ENCODE measurements around the gene ATP6V0A4.
"Not testable (repeated sequence)": the region's sequence is repeated elsewhere in the genome, so short reads cannot be mapped to it uniquely, and the experiment has no call there.

Gene ATP6V0A4

DNA sequence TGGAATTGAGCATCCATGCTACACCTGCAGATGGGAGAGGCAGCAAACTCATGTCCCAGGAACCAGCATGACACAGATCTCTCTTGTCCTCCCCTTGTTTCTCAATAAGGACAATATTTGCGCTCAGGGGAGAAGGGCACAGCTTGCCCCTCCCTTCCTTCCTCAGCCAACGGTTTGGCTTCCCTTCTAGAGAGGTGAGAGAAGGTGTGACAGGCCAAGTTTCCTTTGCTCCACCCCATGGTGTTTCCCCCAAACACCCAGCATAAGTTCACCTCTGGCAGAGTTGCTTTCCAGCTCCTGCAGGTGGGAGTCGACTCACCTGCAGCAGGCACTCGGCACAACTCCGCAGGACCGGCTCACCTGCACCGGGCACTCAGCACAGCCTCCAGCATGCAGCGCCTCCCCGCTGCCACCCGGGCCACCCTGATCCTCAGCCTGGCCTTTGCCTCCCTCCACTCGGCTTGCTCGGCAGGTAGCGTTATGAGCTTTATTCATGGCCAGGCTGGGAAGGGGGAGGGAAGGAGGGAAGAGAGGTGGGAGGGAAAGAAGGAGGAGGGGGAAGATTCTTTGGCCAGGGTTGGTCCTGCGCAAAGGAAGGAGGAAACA is at the start of gene ATP6V0A4, which contains the start of gene TMEM213:
TSS of gene ATP6V0A4 (minus strand) at position 482 of the 606 bp plus-strand sequence. CDS start 26,949 bp downstream, outside the sequence.
TSS of gene TMEM213 (plus strand) at position 280 of the 606 bp plus-strand sequence. CDS start at position 391, 111 bp downstream.
- in situ Hi-C loops (cut with MboI; ENCODE audit: low sequenced_read_pairs) = no loop called here

DNA sequence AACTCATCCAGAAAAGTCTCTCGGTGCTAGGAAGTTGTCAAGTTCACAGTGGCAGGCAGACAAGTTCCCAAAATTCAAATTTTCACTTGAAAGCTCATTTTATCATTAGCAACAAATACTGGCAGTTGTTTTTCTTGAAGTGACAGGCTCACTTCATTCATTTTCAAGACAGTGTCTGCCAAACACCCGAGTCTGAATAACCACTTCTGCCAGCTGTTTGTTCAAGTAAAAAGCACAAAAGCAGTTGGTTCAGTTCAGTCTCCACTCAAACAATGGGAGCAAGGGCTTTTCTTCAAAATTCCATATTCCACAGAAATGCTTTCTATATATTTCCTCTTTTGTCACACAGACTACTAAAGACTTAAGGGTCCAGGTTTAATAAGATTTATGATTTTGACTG is 47.7 kb upstream of the ATP6V0A4 start:
- in situ Hi-C loops (cut with MboI; ENCODE audit: low sequenced_read_pairs) = no loop called here

DNA sequence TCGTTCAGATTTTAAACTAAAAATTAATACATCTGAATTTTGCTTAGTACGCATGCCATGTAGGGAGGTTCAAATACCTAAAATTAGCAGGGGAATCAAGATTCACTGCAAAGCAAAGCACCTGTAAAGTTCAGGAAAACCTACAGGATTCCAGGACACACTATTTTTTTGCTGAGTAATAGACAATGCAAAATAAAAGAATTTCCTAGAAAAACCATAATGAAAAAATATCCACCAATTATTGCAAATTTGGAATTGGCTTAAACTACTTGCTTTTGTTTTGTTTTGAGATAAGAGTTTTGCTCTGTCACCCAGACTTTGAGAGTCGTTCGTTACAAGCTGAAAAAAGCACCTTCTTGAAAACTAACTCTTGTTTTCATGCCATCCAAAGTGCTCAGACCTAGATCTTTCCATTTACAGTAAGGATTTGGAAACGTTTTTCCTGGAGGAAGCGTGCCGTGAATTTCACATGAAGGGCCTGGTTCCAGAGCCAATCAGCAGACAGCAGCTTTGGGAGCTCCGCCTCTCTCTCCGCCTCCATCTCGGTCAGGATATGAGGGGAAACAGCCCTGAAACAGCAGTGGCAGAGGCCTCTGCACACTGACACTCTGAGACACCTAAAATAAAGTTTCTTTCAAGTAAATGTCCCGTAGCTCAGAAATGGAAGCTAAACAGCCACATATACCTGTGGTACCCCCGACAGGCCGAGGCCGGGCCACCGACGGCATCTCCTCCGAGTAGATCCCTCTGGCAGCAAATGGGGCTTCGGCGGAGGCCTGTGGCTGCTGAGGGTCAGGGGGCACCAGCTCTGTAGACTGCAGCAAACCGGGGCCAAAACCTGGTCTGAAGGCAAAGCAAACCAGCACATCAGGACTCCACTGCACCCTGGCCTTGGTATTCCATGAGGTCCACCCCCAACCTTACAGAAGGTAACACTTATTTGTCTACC is 45.9 kb upstream of the ATP6V0A4 start:
- in situ Hi-C loops (cut with MboI; ENCODE audit: low sequenced_read_pairs) = no loop called here

DNA sequence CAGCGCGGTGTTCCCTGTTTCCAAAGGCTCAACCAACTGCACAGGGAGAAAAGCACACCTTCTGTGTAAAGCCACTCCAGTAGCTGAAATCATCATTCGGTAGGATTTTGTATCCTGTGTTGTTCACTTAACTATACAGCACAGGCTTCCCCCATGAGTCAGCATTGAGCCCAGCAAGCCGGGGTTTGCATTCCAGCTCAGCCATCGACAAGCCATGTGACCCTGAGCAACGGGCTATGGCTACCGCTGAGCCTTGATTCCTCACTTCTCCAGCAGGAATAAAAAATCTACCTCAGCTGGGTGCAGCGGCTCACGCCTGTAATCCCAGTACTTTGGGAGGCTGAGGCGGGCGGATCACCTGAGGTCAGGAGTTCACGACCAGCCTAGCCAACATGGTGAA is 44.1 kb upstream of the ATP6V0A4 start:
- in situ Hi-C loops (cut with MboI; ENCODE audit: low sequenced_read_pairs) = no loop called here

DNA sequence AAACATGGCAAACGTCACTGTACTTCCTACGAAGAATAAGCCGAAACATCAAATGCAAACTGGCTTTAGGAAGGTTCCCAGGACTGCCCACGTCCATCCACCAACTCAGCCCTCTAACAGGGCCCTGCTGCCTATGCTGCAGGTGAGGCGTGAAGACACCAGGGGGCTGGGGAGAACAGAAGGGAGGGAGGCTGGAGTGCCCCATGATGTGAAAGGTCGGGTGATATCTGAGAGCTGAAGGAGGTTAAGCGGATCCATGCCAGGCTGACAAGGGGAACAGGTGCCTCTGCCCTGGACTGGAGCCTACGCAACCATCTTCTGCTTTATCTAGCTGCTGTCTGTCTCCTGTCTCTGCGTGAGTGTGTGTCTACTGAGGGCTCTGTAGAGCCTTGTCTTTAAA is 40.2 kb upstream of the ATP6V0A4 start:
- in situ Hi-C loops (cut with MboI; ENCODE audit: low sequenced_read_pairs) = no loop called here

DNA sequence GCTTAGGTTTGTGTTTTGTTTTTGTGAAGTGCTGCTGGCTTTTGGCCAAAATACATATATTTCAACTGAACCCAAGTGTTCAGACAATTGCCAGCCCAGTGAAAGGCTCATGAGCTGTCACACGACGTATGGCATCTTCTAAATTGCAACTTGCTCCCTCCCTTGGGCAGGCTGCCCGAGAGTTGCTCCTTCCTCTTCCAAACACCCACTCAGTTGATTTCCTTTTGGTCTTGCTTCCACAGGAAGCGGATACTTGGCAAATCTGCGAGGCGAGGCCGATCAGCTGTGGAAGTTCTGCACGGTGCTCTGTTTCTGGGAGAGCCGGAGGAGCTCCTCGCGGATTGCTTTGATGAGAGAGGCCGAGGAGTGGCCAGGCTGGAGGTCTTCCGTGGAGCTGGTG is 39.6 kb upstream of the ATP6V0A4 start:
- in situ Hi-C loops (cut with MboI; ENCODE audit: low sequenced_read_pairs) = no loop called here

DNA sequence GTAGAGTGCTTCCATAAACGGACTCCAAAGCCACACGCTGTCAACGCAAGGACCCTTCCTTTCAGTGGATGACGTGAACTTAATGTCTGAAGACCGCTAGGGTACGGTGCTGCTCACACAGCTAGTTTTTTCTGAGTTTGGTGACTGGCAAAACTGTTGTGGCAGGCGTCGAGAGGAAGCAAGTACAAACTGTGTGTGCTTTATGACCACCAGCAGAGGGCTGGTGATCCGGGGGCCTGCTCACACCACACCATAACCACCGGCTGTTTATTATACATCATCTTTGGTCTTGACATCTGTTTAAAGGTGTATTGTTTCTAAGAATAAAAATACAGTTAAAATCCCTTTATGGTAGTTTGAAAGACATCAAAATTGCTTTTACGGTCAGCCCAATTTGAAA is 37.1 kb upstream of the ATP6V0A4 start:
- in situ Hi-C loops (cut with MboI; ENCODE audit: low sequenced_read_pairs) = no loop called here

DNA sequence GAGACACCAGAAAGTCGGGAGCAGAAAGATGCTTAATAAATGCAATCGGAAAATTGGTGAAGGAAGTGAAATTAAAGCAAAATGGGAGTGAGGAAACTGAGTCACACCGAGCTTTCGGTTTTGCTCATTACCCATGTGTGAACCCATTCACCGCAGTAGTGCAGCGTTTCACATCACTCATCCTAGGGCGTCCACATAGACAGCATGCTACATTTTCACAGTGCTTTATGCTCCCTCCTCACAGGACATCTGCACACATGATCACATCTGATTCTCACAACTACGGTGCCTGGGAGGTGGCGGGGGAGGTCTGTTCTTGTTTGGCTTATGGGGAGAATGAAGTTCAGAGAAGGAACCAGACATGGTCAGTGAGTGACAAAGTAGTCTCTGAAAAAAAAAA is 36.6 kb upstream of the ATP6V0A4 start:
- in situ Hi-C loops (cut with MboI; ENCODE audit: low sequenced_read_pairs) = no loop called here

DNA sequence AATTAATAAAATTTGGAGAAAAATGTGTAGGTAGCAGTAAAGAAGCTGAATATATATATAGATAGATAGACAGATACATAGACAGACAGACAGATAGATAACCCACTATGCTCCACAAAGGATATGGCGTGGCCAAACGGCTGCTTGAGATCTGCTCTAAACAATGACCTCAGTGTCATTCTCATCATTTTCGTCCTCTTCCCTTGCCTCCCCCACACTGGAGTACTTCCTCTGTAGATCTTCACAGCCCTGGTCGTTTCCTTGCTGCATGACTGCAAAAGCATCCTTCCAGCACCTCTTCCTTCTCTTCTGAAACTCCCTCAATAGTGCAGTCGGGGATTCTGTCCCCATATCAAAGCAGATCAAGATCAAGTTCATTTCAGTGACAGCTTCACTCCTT is 35.6 kb upstream of the ATP6V0A4 start:
- in situ Hi-C loops (cut with MboI; ENCODE audit: low sequenced_read_pairs) = no loop called here

DNA sequence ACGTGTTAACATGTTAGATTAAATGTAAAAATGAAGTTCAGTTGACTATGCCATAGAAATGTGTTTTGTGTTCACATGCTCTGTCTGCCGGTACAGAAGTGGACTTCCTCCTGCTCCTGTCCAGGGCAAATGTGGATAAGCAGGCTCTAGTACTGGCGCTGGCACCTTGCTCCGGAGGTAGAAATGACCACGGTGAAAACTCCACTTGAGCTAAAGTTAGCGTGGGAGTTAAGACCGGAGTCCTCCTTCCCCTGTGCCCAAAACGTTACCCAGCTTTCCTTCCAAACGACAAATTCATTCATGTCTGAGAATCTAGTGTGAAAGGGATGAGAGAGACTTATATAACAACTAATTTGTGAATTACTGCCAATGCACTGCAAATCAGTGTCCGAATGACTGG is 35.0 kb upstream of the ATP6V0A4 start:
- in situ Hi-C loops (cut with MboI; ENCODE audit: low sequenced_read_pairs) = no loop called here

DNA sequence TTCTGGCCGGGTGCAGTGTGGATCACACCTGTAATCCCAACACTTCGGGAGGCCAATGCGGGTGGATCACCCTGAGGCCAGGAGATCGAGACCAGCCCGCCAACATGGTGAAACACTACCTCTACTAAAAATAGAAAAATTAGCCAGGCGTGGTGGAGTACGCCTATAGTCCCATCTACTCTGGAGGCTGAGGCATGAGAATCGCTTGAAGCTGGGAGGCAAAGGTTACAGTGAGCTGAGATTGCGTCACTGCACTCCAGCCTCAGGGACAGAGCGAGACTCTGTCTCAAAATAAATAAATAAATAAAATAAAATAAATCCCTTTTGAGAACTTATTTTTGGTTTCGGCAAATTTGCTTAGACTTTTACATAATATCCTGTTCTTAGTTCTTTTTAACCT is 31.3 kb upstream of the ATP6V0A4 start:
- in situ Hi-C loops (cut with MboI; ENCODE audit: low sequenced_read_pairs) = no loop called here

DNA sequence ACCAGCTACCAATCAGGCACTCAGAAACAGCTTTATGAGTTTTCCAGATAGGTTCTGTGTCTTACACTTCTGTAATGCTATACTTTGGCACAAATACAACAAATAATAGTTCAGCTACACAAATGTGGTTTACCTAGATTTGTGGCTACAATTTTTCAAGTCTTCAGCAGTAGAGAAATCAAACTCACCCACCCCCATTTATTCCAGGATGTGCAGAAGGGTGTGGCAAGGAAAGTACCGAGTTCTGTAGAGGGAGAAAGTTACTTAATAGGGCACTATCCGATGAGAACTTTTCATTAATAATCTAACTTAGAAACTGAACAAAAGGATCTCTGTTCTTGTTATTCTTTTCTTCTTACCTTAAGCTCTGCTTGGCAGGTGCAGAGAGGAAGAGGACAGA is 30.3 kb upstream of the ATP6V0A4 start:
- in situ Hi-C loops (cut with MboI; ENCODE audit: low sequenced_read_pairs) = no loop called here

DNA sequence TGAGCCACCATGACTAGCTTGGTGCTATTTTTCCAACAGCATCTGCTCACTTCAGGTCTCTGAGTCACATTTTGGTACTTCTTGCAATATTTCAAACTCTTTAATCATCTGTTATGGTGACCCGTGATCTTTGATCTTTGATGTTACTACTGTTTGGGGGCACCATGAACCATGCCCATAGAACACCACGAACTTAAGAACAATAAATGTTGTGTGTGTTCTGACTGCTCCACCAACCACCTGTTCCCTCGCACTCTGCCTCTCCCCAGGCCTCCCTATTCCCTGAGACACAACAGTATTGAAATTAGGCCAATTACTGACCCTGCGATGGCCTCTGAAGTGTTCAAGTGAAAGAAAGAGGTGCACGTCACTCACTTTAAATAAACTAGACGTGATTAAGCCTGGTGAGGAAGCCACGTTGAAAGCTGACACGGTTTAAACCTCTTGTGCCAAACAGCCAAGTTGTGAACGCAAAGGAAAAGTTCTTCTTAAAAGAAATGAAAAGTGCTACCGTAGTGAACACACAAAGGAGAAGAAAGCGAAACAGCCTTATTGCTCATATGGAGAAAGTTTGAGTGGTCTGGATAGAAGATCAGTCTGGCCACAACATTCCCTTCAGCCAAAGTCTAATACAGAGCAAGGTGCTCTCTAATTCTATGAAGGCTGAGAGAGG is 27.2 kb upstream of the ATP6V0A4 start:
- in situ Hi-C loops (cut with MboI; ENCODE audit: low sequenced_read_pairs) = no loop called here

DNA sequence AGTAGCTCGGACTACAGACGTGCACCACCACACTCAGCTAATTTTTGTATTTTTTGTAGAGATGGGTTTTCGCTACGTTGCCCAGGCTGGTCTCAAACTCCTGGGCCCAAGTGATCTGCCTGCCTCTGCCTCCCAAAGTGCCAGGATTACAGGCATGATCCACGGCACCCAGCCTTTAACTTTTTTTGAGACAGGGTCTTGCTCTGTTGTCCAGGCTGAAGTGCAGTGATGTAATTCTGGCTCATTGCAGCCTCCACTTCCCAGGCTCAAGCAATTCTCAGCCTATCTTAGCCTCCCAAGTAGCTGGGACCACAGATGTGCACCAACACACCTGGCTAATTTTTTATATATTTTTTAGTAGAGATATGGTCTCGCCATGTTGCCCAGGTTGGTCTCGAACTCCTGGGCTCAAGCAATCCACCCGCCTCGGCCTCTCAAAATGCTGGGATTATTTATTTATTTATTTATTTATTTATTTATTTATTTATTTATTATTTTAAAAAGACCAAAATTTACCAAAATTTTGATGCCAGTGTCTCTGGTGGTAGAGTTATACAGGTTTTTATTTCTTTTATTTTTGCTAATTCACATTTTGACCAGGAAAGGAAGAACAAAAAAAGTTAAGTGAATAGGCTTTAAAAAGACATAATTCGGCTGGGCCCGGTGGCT is 25.0 kb upstream of the ATP6V0A4 start:
- in situ Hi-C loops (cut with MboI; ENCODE audit: low sequenced_read_pairs) = no loop called here

DNA sequence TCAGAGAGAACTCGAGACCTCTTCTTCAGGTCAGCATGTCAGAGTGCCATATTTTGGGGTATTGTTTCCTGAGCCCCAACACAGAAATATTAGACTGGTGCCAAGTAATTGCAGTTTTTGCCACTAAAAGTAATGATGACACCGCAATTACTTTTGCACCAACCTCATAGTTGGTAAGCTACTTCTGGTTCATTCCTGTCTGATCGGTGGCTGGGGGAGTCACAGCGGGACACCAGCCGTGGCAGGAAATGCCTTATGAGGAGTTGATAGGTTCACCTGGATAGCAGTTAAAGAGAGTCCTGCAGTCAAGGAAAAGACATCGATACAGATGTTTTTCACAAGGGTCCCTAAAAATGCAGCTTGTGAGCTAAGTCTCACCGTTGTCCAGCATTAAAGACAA is 23.9 kb upstream of the ATP6V0A4 start:
- in situ Hi-C loops (cut with MboI; ENCODE audit: low sequenced_read_pairs) = no loop called here

DNA sequence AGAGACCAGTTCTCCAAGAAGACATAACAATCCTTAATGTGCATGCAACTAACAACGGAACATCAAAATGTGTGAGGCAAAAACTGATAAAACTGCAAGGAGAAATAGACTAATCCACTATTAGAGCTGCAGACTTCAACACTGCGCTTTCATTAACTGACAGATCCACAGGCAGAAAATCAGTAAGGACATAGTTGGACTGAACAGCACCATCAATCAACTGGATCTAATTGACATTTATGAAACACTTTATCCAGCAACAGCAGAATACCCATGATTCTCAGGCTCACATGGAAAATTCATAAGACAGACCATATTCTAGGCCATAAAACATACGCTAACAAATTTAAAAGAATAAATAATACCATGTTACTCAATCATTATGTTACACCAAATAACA is 21.6 kb upstream of the ATP6V0A4 start:
- in situ Hi-C loops (cut with MboI; ENCODE audit: low sequenced_read_pairs) = no loop called here

DNA sequence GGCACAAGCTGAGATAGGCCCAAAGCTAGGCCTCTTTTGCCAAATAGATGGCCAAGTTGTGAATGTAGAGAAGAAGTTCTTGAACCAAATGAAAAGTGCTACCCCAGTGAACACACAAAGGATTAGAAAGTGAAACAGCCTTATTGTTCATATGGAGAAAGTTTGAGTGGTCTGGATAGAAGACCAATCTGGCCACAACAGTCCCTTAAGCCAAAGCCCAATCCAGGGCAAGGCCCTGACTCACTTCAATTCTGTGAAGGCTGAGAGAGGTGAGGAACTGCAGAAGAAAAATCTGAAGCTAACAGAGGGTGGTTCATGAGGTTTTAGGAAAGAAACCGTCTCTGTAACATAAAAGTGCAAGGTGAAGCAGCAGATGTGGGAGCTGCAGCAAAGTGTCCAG is 18.7 kb upstream of the ATP6V0A4 start:
- in situ Hi-C loops (cut with MboI; ENCODE audit: low sequenced_read_pairs) = no loop called here

DNA sequence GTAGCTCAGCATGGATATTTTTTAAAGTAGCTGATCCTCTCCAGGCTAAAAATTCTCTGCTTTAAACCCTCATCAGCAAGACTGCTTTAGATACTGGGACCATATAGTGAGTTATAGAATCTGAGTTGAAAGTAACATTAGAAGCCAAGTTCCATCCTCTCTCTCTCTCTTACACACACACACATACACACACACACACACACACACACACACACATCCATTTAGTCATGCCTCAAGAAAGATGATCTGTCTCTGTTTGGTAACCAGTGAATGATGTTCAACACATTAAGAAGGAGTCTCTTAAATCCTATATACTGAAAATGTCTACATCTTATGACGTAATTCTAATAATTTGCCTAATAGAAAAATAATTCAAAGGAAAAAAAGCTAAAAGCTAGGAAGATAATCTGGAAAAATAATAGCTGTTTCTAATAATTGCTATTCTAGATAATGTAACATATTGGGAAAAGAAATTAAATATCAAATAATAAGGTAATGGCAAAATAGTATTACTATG is 16.9 kb upstream of the ATP6V0A4 start:
- in situ Hi-C loops (cut with MboI; ENCODE audit: low sequenced_read_pairs) = no loop called here

DNA sequence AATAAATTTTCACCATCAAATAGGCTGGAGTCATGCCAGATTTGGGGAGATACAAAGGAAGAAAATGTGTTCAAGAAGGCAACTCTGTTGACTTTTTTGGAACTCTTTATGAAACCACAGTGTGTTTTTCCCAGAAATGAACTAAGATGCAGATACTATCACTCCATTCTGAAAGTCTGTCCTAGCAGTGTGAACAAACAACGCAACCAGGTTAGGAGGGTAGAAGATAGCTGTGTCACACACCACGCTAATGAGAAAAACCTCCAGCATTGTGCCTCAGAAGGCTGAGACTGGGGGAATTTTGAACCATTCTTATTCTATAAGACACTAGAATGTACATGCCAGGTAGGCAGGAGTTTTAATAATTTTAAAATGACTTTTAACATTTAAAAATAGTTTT is 15.9 kb upstream of the ATP6V0A4 start:
- in situ Hi-C loops (cut with MboI; ENCODE audit: low sequenced_read_pairs) = no loop called here

DNA sequence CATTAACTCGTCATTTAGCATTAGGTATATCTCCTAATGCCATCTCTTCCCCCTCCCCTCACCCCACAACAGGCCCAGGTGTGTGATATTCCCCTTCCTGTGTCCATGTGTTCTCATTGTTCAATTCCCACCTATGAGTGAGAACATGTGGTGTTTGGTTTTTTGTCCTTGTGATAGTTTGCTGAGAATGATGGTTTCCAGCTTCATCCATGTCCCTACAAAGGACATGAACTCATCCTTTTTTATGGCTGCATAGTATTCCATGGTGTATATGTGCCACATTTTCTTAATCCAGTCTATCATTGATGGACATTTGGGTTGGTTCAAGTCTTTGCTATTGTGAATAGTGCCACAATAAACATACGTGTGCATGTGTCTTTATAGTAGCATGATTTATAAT is 13.3 kb upstream of the ATP6V0A4 start:
- in situ Hi-C loops (cut with MboI; ENCODE audit: low sequenced_read_pairs) = not testable (repeated sequence)

DNA sequence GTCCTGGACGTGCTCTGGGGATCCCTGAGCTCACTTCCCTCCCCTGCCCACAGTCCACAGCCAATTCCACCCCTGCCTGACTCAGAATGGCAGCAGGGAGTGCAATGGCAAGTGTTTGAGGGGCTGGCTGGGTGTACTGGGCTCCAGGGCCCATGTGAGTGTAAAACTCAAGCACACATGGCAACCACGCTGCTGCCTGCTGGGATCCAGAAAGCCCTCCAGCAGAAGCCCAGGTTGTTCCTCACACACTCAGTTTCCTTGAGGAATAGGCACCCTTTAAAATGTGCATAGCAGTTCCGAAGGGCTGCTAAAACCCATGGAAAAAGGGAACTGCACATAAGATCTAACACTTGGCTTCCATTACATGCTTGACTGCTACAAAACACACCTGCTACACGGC is 11.3 kb upstream of the ATP6V0A4 start:
- in situ Hi-C loops (cut with MboI; ENCODE audit: low sequenced_read_pairs) = no loop called here

Measured in HL-60/S4 treated with phorbol 12-myristate 13-acetate at 8.2 ng/mL for 4 days and 3 days (cell line).